ENCODE results near the gene TMUB1.

The TMUB1 gene

DNA sequence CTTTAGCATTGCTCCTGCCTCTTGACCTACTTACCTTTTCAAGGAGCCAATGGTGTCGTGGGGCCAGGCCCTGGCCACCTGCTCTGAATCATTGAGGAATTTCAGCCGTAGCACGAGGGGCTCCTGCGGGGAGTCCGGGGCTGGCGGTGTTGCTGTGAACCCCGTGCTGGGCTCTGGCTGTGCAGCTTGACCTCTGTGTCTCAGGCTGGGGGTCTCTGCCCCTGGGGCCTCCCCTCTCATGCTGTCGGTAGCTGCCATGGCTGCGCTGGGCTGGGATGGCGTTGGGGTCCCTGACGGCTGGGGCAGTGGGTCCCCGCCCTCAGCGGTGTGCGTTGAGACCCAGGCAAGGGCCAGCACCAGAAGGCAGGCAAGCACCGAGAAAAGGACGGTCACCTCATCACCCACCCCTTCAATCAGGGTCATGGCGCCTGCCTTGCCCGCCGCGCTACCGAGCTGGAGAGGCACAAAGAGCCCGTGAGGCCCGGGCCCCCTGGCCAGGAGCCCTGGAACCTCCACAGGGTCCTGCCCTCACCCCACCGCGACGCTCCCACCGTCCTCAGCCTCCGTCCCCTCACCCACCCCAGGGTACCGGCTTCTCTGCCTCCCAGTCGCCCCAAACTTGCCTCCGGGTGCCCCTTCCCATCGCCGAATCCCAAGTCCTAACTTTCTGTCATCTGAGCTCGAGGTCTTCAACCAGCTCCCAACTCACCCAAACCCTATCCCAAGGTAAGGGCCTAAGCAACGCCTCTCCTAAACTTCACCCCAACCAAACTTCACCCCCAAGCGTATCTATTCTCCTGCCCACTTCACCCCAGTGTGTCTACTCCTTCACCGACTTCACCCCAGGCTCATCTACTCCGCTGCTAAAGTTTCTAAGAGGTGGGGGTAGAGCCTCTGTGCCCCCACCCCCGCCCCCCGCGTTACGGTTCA, 887 bp downstream of the TMUB1 start:
- DNase-seq: no peak

DNA sequence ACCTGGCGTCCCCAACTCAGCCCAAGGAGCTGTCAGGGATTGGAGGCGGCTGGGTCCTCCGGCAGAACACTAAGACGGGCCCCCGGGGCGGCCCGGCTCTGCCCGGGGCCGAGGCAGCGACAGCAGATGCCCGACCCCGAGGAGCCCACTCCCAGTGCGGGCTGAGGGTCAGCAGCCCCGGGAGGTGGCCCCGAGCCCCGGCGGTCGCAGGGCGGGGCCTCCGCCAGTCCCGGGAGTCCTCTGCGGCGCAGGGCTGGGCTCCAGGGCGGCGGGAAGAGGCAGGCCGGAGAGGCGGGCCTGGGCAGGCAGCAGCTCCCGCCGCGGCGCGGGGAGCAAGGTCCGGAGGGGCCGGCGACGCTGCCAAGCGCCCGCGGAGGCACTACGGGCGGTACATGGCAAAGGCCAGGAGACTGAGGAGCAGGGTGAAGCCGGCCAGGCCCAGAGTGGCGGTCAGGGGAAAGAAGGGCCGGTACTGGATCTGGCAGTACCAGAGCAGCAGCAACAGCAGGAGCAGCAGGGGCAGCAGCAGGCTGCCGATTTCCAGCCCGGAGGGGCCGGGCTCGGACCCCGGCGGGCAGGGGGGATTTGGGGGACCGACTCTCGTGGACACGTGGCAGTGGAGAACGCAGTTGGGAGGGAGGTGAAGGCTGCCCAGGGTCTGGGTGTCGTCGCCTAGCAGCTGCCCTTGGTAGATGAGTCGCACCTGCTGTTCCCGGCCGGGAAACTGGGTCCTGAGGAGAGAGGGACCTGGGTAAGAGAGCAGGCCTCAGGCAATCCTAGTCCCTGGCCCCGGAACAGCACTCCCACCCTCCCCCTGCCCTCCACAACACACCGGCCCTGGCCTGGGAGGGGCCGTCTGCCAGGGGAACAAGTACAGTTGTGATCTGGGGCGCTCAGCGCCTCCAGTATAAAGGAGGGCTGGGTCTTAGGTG, 1.9 kb downstream of the TMUB1 start:
- no peak for DNase-seq

DNA sequence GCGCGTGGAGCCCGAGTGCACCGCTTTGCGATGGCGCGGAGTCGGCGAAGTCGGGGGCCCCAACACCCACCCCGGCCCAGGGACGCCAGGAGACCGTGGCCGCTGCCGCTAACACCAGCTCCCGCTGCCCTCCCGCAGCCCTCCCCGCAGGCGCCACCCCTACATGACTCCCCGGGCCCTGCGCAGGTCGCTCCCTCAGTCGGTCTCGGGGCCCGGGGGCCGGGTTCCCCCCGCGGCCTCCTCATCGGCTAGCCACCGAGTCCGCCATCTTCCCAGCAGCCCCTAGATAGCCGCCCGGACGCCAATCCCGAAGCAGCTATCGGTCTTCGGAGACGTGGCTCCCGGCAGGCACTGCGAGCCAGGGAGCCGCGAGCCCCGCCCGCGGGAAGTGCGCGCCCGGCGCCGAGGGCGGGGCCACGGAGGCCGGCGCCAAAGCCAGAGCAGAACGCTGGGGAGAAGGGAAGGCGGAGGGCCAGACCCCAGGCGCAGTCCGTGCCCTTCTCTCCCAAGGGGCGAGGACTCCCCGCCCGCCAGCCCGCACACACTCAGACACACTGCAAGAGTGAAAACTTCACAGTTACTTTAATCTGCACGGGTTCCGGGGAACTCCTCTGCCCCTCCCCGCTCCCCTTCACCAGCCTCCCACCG, 2.6 kb downstream of the TMUB1 start, which contains the start of gene FASTK:
Gene FASTK (minus strand): TSS at position 288 of the 648 bp plus-strand sequence. CDS start 43 bp downstream, at position 245.
- DNase-seq: peak; percentile 90

DNA sequence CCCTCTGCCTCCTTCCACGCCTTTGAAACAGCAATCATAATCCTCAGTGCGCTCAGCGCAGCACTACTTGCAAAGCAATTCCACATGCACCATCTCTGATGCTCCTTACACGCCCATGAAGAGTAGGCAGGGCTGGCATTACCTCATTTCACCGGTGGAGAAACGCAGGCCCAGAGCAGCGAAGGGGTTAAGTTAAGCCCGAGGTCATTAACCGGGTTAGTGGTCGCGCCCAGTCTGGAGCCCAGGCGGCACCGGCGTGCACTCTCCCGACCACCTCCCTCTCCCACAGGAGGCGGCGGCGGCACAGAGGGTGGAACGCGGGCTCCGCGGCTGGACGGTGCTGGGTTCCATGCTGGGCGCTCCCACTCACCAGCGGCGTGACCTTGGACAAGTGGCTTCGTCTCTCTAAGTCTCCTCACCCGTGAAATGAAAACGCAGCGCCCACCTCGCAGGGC, 3.2 kb downstream of the TMUB1 start:
- DNase-seq: no peak

DNA sequence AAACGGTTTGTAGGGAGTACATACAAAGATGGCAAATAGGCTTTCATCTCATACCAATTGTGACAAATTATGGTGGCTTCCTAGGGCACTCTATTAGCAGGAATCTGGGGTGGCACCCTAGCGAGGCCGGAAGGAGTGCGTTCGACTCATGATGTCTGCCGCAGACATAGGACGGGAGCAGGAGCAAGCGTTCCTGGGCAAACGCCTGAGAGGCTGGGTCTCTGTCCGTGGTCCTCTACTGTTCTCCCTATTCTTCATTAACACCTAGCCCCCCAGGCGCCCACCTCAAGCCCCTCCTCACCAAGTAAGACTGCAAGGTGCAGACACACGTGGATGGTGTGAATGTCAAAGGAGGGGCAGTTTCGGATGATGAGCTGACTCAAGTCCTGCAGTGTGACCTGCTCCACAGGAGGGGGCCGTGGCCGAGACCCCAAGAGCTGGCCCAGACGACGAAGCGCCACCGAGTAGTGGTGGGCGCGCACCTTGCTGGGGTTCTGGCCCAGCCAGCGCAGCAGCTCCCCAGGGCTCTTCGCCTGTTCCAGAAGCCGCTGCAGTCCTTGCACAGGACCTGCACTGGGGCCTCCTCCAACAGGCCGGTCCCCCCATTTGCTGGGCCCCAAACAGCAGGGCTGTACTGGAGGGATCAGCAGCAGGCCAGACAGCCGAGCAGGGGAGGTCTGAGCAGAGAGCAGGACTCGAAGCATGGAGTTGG, 3.9 kb downstream of the TMUB1 start:
- no peak for DNase-seq

DNA sequence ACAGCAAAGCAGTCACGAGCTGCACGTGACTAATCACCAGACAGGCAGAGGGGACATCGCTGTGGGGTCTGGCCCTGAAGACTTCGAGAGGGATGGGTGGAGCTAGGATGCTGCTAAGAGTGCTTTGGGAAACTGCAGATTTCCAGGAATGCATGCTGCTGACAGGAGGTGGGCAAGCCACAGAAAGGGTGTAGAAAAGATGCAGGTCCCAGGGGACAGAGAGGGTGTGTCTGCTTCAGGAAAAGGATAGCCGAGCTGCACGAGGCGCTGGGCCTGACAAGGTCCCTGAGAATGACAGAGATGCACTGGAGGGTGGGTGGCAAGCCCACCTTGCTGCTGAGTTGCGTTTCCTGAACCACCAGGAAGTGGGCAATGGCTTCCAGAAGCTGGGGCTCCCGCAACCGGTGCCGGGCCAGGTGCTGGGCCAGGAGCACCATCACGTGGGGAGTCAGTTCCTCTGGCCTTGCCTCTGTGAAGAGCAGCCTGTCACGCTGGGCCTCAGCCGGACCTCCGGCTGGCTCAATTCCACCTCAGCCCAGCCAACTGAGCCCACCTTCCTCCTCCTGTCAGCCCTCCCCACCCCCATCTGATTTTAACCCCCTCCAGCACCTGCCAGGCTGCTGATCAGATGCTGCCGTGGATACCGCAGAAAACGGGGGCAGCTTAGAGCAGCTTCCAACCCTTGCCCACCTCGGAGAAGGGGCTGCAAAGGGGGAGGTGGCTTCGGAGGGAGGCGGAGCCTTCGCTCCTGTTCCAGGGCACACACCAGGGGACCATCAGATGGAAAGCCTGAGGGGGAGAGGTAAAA, 4.9 kb downstream of the TMUB1 start:
- no peak for DNase-seq

DNA sequence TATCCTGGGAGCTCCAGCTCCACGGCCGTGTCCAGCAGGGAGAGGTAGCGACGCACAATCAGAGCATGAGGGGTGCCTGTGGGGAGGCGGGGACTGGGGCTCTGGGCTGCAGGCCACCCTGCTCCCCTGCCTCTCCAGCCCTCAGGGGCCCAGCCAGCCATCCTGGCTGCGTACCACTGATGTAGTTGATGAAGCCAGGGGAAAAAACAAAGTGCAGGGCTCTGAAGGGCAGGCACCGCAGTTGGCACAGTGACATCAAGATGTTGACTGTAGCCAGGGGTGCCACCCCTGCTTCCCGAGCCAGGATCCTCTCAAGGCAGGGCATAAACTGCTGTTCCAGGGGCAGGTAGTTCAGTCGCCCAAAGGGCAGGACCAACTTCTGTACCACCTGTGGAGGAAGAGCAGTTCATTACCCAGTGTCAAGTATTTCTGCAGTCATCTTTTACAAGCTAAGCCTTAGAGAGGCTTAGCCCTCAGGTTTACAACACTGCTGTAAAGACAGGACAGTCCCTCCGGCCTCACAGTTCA, 5.5 kb downstream of the TMUB1 start:
- DNase-seq: no peak

DNA sequence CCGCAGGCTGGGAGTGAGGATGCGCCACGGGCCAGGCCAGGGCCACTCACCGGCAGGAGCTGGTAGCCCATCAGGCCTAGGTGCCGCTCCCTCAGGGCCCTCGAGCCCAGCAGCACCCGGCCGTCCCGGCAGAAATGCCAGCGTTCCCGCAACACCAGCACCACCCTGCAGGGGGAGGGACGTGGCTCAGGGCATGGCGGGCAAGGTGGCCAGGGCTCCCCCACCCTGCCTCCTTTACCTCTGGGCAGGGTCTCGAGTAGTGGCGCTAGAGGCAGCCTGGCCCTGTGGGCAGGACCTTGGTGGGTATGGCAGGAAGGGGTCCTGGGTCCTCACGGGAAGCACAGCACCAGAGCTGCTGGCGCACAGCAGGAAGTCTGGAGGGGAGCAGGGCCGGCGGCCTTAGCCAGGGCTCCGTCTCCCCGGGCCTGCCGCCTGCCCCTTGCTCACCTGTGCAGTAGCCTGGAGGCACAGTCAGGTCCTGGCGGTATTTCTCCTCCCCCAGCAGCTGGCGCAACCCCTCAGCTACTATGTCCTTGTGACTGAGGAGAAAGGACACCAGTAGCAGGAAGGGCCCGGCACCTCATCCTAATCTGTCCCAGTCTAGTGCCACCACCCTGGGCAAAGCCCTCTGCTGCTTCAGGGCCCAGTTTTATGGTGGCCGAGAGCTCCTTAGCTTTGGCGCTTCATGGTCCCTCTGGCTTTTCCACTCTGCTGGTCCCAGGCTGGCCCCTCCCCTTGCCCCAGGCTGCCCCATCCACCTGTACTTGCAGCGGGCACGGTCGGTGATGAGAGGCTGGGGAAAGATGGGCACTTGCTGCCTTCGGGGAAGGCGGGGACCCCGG, 6.2 kb downstream of the TMUB1 start:
- peak; percentile 1 for DNase-seq

DNA sequence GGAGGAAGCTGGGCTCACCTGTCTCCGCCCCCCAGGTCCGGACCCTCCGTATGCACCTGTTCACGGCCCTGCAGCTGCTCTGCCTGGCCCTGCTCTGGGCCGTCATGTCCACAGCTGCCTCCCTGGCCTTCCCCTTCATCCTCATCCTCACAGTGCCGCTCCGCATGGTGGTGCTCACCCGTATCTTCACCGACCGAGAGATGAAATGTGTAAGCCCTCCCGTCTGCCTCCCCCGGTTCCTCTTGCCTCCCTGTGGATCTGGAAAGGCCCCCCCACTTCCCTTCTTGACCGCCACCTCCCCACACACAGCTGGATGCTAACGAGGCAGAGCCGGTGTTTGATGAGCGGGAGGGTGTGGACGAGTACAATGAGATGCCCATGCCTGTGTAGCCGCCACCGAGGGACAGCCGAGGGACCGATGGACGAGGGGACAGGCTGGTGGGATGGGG, 7.3 kb downstream of the TMUB1 start:
- no peak for DNase-seq

DNA sequence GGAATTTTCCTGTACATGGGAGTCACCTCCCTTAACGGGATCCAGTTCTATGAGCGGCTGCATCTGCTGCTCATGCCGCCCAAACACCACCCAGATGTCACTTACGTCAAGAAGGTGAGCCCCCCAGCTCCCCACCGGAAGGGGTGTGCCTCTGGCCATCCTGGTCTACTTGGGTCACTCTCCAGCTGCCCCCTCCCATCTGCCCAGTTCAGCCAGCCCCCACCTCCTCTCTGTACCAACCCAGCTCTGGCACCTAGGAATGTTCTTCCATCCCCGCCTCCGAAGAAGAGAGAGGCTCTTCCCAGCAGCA, 7.7 kb downstream of the TMUB1 start:
- DNase-seq: no peak

DNA sequence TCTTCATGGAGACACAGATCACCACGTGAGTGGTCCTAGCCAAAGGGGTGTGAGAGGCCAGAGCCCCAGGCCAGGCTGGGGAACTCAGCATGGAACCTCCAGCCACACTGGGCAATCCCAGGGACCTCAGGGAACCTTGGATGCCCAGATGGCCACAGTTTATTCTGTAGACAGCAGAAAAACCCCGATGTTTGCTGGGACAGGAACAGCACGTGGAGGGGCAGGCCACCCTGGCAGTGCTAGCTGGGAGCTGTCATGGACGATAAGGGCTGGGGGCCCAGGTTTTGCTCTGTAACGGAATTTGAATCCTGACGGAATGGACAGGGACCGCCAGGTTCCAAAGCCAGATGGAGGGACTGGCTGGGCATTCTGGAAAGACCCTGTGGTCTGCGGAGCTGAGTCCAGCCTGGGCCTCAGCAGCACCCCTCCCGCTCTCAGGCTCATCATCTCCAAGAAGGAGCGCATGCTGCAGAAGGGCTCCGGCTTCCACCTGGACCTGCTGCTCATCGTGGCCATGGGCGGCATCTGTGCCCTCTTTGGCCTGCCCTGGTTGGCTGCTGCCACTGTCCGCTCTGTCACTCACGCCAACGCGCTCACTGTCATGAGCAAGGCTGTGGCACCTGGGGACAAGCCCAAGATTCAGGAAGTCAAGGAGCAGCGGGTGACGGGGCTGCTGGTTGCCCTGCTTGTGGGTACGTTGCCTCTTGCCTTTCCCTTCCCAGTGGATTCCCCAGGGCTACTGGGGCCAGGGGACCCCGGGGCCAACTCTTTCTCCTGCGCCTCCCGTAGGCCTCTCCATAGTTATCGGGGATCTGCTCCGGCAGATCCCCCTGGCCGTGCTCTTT, 8.3 kb downstream of the TMUB1 start:
- no peak for DNase-seq

DNA sequence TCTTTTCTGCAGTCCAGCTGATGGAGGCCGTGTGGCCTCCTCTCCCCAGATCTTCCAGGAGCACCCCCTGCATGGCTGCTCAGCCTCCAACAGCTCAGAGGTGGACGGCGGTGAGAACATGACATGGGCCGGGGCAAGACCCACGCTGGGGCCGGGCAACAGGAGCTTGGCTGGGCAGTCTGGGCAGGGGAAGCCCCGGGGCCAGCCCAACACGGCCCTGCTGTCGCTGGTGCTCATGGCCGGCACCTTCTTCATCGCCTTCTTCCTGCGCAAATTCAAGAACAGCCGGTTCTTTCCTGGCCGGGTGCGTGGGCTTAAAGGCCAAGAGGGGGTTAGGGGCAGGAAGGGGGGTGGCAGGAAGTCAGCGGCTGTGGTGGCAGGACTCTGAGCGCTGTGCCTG, 9.3 kb downstream of the TMUB1 start:
- no peak for DNase-seq

DNA sequence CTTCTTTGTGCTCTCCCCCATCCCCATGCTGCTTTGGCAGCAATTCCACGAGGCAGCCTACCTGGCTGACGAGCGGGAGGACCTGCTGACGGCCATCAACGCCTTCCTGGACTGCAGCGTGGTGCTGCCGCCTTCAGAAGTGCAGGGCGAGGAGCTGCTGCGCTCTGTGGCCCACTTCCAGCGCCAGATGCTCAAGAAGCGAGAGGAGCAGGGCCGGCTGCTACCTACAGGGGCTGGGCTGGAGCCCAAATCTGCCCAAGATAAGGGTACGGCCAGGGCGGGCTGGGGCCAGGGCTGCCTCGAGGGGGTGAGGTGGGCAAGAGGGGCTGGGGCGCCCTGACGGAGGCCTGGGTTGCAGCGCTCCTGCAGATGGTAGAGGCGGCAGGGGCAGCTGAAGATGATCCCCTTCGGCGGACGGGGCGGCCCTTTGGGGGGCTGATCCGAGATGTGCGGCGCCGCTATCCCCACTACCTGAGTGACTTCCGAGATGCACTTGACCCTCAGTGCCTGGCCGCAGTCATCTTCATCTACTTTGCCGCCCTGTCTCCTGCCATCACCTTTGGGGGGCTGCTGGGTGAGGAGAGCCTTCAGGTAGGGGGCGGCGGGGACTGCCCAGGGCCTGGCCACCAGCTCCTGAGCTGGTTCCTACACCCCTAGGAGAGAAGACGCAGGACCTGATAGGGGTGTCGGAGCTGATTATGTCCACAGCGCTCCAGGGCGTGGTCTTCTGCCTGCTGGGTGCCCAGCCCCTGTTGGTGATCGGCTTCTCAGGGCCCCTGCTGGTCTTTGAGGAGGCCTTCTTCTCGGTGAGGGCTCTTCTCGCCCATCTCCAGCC, 12.0 kb downstream of the TMUB1 start:
- no peak for DNase-seq

DNA sequence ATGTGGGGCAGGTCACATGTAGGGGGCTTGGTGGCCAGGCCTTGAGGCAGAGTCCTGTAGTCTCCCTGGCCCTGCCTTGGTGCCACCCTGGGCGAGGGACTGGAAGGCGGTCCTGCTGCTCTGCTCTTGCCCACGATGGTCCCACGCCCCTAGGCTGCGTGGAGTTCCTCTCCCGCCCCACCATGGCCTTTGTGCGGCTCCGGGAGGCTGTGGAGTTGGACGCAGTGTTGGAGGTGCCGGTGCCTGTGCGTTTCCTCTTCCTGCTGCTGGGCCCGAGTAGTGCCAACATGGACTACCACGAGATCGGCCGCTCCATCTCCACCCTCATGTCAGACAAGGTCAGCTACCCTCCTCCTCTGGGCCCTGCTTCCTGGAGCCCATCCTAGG, 12.7 kb downstream of the TMUB1 start:
- no peak for DNase-seq

DNA sequence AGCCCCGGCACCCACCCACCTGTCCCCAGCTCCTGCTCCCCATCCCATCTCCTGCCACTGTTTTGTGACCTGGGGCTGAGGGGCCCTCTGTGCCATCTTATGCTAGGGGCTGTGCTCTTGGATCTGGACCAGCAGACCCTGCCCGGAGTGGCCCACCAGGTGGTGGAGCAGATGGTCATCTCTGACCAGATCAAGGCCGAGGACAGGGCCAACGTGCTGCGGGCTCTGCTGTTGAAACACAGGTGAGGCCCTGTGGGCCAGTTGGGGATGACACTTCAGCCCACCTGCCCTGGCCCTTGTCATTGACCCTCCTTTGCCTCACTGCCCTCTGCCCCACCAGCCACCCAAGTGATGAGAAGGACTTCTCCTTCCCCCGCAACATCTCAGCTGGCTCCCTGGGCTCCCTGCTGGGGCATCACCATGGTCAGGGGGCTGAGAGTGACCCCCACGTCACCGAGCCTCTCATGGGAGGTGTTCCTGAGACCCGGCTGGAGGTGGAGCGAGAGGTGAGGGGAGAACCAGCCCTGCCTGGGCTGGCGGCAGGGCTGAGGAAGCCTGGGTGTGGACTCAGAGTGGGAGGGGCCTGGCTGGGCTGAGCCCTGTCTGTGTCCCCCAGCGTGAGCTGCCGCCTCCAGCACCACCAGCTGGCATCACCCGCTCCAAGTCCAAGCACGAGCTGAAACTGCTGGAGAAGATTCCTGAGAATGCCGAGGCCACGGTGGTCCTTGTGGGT, 13.3 kb downstream of the TMUB1 start:
- no peak for DNase-seq

DNA sequence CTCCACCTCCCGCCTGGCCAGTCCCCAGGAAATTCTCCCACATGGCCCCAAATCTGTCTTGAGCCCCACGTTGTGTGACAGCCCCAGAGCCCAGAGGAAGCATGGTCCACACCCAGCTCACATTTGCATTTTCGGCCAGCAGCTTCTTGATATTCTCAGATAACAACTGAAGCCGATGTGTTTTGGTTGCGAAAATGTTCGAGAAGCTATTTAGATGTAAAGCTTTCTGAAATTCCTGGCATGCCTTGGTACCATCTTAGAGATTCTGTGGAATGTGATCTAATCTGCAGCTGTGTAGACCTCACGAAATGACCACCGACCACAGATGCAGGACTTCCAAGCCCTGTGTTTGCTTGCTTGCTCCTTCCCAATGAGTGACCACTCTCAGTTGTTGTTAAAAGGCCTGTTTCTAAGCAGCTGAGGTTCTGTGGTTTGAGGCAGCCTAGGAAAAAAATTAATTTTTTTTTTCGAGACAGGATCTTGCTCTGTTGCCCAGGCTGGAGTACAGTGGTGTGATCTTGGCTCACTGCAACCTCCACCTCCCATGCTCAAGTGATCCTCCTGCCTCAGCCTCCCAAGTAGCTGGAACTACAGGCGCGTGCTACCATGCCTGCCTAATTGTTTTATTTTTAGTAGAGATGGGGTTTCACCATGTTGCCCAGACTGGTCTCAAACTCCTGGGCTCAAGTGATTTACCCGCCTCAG, 15.1 kb downstream of the TMUB1 start:
- DNase-seq: no peak
